Neural cell (in vitro differentiated cells): ENCODE data around the gene ERP44. TPM values are rescaled to one million over a fixed set of nuclear protein-coding genes. Genes with fewer than 3 reads are reported as not detected.
"Not testable (repeated sequence)": the region's sequence is repeated elsewhere in the genome, so short reads cannot be mapped to it uniquely, and the experiment has no call there.

ENCODE experiments used
- H2AFZ ChIP-seq: fragments of 200-600, 300-800 bp; sonication (generic), shearing (Covaris generic); 2 replicates; pipeline ENCODE4 v1.6.0; 2014; ENCODE audit warnings: low read depth, mild to moderate bottlenecking, antibody characterized with exemption, low read length, moderate library complexity
- H3F3A ChIP-seq: fragments of 200-600 bp; shearing (Covaris generic); 2 replicates; pipeline ENCODE4 v1.6.1; 2016; ENCODE audit warnings: mild to moderate bottlenecking, moderate library complexity, mixed read lengths, antibody characterized with exemption, low read length; ENCODE audit not compliant: insufficient read depth, poor library complexity, severe bottlenecking
- H3K27ac ChIP-seq: fragments of 200-600, 300-800 bp; sonication (generic), shearing (Covaris generic); 2 replicates; pipeline ENCODE4 v1.5.1; 2014; ENCODE audit warnings: mild to moderate bottlenecking, low read length, moderate library complexity
- H3K27me3 ChIP-seq: fragments of 300-800, 200-600 bp; sonication (generic), shearing (Covaris generic); 2 replicates; pipeline ENCODE4 v1.6.0; 2014; ENCODE audit warnings: mild to moderate bottlenecking, low read depth, low read length, moderate library complexity; ENCODE audit not compliant: insufficient read depth
- H3K36me3 ChIP-seq: fragments of 300-800, 200-600 bp; sonication (generic), shearing (Covaris generic); 2 replicates; pipeline ENCODE4 v1.5.1; 2014; ENCODE audit warnings: mild to moderate bottlenecking, antibody characterized with exemption, low read length, moderate library complexity; ENCODE audit not compliant: insufficient read depth
- H3K4me2 ChIP-seq: fragments of 300-800, 200-600 bp; sonication (generic), shearing (Covaris generic); 2 replicates; pipeline ENCODE4 v1.6.0; 2014; ENCODE audit warnings: mild to moderate bottlenecking, low read length
- H3K4me3 ChIP-seq: fragments of 300-800, 200-600 bp; sonication (generic), shearing (Covaris generic); 2 replicates; pipeline ENCODE4 v1.5.1; 2014; ENCODE audit warnings: mild to moderate bottlenecking, low read length, moderate library complexity
- H3K79me2 ChIP-seq: fragments of 200-600 bp; shearing (Covaris generic); replicated peaks from 2 replicates; pipeline ENCODE4 v1.6.0; 2014; ENCODE audit warnings: mild to moderate bottlenecking, low read length, moderate library complexity; ENCODE audit not compliant: insufficient read depth
- H3K9ac ChIP-seq: fragments of 300-800, 200-600 bp; sonication (generic), shearing (Covaris generic); 2 replicates; pipeline ENCODE4 v1.6.1; 2016; ENCODE audit warnings: mild to moderate bottlenecking, low read length, mixed read lengths
- H3K9me2 ChIP-seq: fragments of 200-600 bp; shearing (Covaris generic); 2 replicates; pipeline ENCODE4 v1.6.1; 2016; ENCODE audit warnings: mild to moderate bottlenecking, low read length, mixed read lengths; ENCODE audit not compliant: insufficient read depth
- H3K9me3 ChIP-seq: fragments of 200-600, 300-800 bp; sonication (generic), shearing (Covaris generic); 2 replicates; pipeline ENCODE4 v1.6.1; 2016; ENCODE audit warnings: mild to moderate bottlenecking, mixed run types, low read length, moderate library complexity, mixed read lengths
- H4K20me1 ChIP-seq: fragments of 200-600 bp; shearing (Covaris generic); 2 replicates; pipeline ENCODE4 v1.6.1; 2016; ENCODE audit warnings: mild to moderate bottlenecking, mixed run types; ENCODE audit not compliant: insufficient read depth
- EP300 ChIP-seq: fragments of 450-650 bp; conservative IDR thresholded peaks from 2 replicates; pipeline ENCODE4 v1.6.1; 2014; ENCODE audit warnings: antibody characterized with exemption, mild to moderate bottlenecking, moderate library complexity; ENCODE audit not compliant: poor library complexity, severe bottlenecking
- MXI1 ChIP-seq: fragments of 450-650 bp; conservative IDR thresholded peaks from 2 replicates; pipeline ENCODE4 v1.6.1; 2014; ENCODE audit warnings: antibody characterized with exemption, mild to moderate bottlenecking; ENCODE audit not compliant: poor library complexity, severe bottlenecking
- POLR2AphosphoS5 ChIP-seq: IDR thresholded peaks from 2 replicates; pipeline ENCODE4 v1.6.1; 2012
- RAD21 ChIP-seq: fragments of 450-650 bp; conservative IDR thresholded peaks from 2 replicates; pipeline ENCODE4 v1.6.1; 2014; ENCODE audit warnings: antibody characterized with exemption, mild to moderate bottlenecking, moderate library complexity
- SMC3 ChIP-seq: fragments of 450-650 bp; conservative IDR thresholded peaks from 2 replicates; pipeline ENCODE4 v1.6.1; 2014; ENCODE audit warnings: antibody characterized with exemption, mild to moderate bottlenecking, moderate library complexity; ENCODE audit not compliant: poor library complexity
- TAF1 ChIP-seq: IDR thresholded peaks from 2 replicates; pipeline ENCODE4 v1.6.1; 2012; ENCODE audit warnings: low read depth
- polyA minus RNA-seq: library from RNA; depleted of rRNA, polyadenylated mRNA; stranded (reverse); fragments of >200 nt; gene quantifications from 2 replicates; pipeline ENCODE4 v1.2.3, GENCODE V29; 2014
- polyA plus RNA-seq: library from polyadenylated mRNA; depleted of rRNA; stranded (reverse); fragments of >200 nt; gene quantifications from 2 replicates; pipeline ENCODE4 v1.2.3, GENCODE V29; 2014
- TF ChIP-seq, protein P1 (sequence below): fragments of 450-650 bp; IDR thresholded peaks from 2 replicates; pipeline ENCODE4 v1.5.1; 2014; ENCODE audit warnings: antibody characterized with exemption, mild to moderate bottlenecking, moderate library complexity; ENCODE audit not compliant: poor library complexity, severe bottlenecking
- TF ChIP-seq, protein P2 (sequence below): IDR thresholded peaks from 2 replicates; pipeline ENCODE4 v1.6.1; 2012; ENCODE audit warnings: borderline replicate concordance

Gene ERP44
- 27.6 and 30.6 TPM in 2 replicates for polyA plus RNA-seq
- polyA minus RNA-seq, result 39.2 and 47.5 TPM in 2 replicates

DNA sequence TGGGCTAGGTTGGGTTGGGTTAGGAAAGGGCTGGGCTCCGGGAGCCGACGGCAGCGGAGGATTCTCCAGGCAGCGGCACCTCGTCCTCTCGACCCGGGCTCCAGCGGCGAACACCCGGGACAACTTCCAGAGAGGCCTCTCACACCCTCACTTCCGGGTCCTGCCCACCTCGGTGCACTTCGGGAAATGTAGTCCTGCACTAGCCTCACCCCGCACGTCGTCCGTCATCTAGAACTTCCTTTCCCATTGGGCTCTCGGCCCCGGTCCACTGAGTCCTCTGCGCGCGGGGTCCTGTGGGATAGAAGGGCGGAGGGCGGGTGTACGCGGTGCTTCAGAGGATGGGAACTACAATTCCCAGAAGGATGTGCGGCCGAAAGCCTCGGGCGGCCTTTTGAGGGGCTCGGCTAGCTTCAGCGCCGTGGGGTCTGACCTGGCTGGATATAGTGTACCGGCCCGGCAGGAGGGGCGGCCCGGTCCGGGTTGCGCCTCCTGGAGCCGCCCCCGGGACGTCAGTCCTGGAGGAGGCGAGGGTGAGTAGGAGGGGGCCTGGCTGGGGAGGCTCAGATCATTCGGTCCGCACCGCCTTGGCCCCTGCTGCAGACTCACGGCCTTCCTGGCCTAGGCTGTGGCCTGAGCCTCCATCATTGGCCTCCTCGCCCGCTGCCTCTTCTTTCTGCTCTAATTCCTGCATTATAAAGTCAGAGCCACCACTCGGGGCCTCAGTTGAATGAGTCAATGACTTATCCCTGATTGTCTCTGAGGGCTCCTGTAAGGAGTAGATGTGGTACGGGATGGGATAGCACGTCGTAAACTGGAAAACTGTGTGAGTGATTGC, at the start of gene ERP44, which contains the start of gene INVS:
Gene ERP44 (minus strand): TSS at position 114 of the 835 bp plus-strand sequence. CDS start 160 bp downstream, outside the sequence.
Gene INVS (plus strand): TSS at position 357 of the 835 bp plus-strand sequence. CDS start 5,279 bp downstream, outside the sequence.
- no peaks in the 10 kb centered on the region for H4K20me1 ChIP-seq
- TF ChIP-seq MXI1 (peak; percentile 64), EP300 (no peak), TAF1 (peak; percentile 23), SMC3 (peak; percentile 31), POLR2AphosphoS5 (peak; percentile 88), RAD21 (no peak)
- TF ChIP-seq, protein P1, sequence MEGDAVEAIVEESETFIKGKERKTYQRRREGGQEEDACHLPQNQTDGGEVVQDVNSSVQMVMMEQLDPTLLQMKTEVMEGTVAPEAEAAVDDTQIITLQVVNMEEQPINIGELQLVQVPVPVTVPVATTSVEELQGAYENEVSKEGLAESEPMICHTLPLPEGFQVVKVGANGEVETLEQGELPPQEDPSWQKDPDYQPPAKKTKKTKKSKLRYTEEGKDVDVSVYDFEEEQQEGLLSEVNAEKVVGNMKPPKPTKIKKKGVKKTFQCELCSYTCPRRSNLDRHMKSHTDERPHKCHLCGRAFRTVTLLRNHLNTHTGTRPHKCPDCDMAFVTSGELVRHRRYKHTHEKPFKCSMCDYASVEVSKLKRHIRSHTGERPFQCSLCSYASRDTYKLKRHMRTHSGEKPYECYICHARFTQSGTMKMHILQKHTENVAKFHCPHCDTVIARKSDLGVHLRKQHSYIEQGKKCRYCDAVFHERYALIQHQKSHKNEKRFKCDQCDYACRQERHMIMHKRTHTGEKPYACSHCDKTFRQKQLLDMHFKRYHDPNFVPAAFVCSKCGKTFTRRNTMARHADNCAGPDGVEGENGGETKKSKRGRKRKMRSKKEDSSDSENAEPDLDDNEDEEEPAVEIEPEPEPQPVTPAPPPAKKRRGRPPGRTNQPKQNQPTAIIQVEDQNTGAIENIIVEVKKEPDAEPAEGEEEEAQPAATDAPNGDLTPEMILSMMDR, result peak; percentile 6
- TF ChIP-seq, protein P2, sequence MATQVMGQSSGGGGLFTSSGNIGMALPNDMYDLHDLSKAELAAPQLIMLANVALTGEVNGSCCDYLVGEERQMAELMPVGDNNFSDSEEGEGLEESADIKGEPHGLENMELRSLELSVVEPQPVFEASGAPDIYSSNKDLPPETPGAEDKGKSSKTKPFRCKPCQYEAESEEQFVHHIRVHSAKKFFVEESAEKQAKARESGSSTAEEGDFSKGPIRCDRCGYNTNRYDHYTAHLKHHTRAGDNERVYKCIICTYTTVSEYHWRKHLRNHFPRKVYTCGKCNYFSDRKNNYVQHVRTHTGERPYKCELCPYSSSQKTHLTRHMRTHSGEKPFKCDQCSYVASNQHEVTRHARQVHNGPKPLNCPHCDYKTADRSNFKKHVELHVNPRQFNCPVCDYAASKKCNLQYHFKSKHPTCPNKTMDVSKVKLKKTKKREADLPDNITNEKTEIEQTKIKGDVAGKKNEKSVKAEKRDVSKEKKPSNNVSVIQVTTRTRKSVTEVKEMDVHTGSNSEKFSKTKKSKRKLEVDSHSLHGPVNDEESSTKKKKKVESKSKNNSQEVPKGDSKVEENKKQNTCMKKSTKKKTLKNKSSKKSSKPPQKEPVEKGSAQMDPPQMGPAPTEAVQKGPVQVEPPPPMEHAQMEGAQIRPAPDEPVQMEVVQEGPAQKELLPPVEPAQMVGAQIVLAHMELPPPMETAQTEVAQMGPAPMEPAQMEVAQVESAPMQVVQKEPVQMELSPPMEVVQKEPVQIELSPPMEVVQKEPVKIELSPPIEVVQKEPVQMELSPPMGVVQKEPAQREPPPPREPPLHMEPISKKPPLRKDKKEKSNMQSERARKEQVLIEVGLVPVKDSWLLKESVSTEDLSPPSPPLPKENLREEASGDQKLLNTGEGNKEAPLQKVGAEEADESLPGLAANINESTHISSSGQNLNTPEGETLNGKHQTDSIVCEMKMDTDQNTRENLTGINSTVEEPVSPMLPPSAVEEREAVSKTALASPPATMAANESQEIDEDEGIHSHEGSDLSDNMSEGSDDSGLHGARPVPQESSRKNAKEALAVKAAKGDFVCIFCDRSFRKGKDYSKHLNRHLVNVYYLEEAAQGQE, result peak; percentile 88
- H3K9me3 ChIP-seq, result no peaks in the 10 kb centered on the region
- H3K4me2 ChIP-seq, result peak within 1 kb of the TSS; percentile 100
- H3K9ac ChIP-seq, result peak within 1 kb of the TSS; percentile 94
- no peaks in the 10 kb centered on the region for H3K9me2 ChIP-seq
- peak within 1 kb of the TSS; percentile 90 for H2AFZ ChIP-seq
- no peaks in the 10 kb centered on the region for H3K27me3 ChIP-seq
- H3K36me3 ChIP-seq, result no peaks in the 10 kb centered on the region
- H3K27ac ChIP-seq, result peak within 1 kb of the TSS; percentile 93
- peak within 1 kb of the TSS; percentile 100 for H3K4me3 ChIP-seq
- peaks cover 31% of the 10 kb centered on the region for H3K79me2 ChIP-seq
- H3F3A ChIP-seq, result no peaks in the 10 kb centered on the region

DNA sequence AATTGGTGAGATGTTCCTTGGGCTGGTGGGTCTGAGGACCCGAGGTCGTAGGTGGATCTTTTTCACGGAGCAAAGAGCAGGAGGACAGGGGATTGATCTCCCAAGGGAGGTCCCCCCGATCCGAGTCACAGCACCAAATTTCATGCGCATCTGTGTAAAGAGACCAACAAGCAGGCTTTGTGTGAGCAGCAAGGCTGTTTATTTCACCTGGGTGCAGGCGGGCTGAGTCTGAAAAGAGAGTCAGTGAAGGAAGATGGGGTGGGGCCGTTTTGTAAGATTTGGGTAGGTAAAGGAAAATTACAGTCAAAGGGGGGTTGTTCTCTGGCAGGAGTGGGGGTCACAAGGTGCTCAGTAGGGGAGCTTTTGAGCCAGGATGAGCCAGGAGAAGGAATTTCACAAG, 47.2 kb upstream of the ERP44 start:
- H3K36me3 ChIP-seq, H3K27me3 ChIP-seq, H3K4me2 ChIP-seq, H3K79me2 ChIP-seq, H3K9me3 ChIP-seq, H3F3A ChIP-seq, H3K4me3 ChIP-seq, H3K9me2 ChIP-seq, H3K27ac ChIP-seq, H3K9ac ChIP-seq, H2AFZ ChIP-seq, H4K20me1 ChIP-seq: not testable (repeated sequence)

DNA sequence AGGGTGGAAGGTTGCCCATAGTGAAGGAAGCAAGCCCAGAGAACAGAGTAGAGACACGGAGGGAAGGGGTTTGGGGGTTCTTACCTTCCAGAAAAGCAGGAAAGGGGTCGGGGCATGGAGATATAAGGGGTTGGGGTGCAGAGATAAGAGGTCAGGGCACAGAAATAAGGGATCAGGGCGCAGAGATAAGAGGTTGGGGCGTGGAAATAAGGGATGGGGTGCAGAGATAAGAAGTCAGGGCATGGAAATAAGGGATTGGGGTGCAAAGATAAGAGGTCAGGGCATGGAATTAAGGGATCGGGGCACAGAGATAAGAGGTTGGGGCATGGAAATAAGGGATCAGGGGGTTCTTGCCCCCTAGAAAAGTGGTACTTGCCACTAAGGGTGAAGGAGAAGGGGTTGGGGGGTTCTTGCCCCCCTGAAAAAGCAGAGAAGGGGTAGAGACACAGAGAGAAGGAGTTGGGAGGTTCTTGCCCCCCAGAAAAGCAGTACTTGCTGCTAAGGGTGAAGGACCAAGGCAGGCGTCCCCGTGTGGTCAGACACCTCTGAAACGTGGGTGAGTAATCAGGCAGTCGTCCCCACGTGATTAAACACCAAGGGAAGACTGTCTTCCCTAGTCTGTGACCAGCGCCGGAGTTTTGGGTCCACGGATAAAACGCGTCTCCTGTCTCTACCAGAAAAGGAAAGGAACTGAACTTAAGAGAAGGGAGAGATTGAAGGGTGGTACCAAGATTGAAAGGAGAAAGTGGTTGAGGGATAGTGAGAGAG, 46.6 kb upstream of the ERP44 start:
- not testable (repeated sequence) for H3K36me3 ChIP-seq, H3K27ac ChIP-seq, H3F3A ChIP-seq, H3K9me3 ChIP-seq, H3K79me2 ChIP-seq, H3K9me2 ChIP-seq, H3K27me3 ChIP-seq, H3K4me2 ChIP-seq, H2AFZ ChIP-seq, H3K4me3 ChIP-seq, H3K9ac ChIP-seq, H4K20me1 ChIP-seq

DNA sequence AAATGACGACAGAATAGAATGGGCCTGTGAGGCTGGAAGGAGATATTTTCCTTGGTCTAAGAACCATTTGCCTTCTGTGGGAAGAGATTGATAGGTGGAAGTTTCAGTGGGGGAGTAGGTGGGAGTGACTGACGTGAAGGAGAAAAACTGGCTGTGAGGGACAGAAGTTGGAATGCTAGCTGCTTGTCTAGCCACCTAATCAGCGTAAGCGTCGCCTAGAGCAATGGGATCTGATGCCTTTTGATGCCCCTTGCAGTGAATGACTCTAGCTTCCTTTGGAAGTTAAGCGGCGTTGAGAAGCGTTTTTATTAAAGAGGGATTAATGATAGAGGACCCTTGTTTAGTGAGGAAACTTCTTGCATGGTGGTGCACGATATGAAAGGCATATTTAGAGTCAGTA, 43.1 kb upstream of the ERP44 start:
- H3K9me2 ChIP-seq, H3K27ac ChIP-seq, H3K36me3 ChIP-seq, H3K27me3 ChIP-seq, H3K9ac ChIP-seq, H3K9me3 ChIP-seq, H3K4me3 ChIP-seq, H3K4me2 ChIP-seq, H4K20me1 ChIP-seq, H3K79me2 ChIP-seq, H3F3A ChIP-seq, H2AFZ ChIP-seq: not testable (repeated sequence)

DNA sequence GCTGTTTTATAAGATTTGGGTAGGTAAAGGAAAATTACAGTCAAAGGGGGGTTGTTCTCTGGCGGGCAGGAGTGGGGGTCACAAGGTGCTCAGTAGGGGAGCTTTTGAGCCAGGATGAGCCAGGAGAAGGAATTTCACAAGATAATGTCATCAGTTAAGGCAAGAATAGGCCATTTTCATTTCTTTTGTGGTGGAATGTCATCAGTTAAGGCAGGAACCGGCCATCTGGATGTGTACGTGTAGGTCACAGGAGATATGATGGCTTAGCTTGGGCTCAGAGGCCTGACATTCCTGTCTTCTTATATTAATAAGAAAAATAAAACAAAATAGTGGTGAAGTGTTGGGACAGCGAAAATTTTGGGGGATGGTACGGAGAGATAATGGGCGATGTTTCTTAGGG, 41.5 kb upstream of the ERP44 start:
- H4K20me1 ChIP-seq, H3K27me3 ChIP-seq, H3K4me3 ChIP-seq, H3K9ac ChIP-seq, H3K27ac ChIP-seq, H3K79me2 ChIP-seq, H3K9me3 ChIP-seq, H3K9me2 ChIP-seq, H3F3A ChIP-seq, H2AFZ ChIP-seq, H3K4me2 ChIP-seq, H3K36me3 ChIP-seq: not testable (repeated sequence)
